CD14-positive monocyte (primary cell): Measurements from ENCODE around the gene TRAFD1. TPM values are rescaled to one million over a fixed set of nuclear protein-coding genes. Genes with fewer than 3 reads are reported as not detected.

Source experiments
- DNase-seq, 3 donors: peaks; one replicate each; pipeline ENCODE4 v3.0.0-alpha.2; 2011 to 2022
- H2AFZ ChIP-seq: 2 replicates; pipeline ENCODE4 v1.6.0; 2012; ENCODE audit warnings: mild to moderate bottlenecking, low read depth, low read length, inconsistent platforms; ENCODE audit not compliant: insufficient read depth, poor library complexity, severe bottlenecking
- H3K27ac ChIP-seq, 2 donors: 1 replicate in 1 of 2; 2 replicates in 1 of 2; pipeline ENCODE4 v1.5.1; 2012 to 2013; ENCODE audit warnings: low read length in 2 of 2, control low read depth in 1 of 2, inconsistent platforms in 1 of 2, low read depth in 1 of 2, mild to moderate bottlenecking in 1 of 2
- H3K27me3 ChIP-seq, 2 donors: one replicate each; pipeline versions ENCODE4 v1.6.0 to v1.6.1; 2011 to 2013; ENCODE audit warnings: low read length in 2 of 2; ENCODE audit not compliant: control insufficient read depth in 2 of 2, insufficient read depth in 2 of 2
- H3K36me3 ChIP-seq, 2 donors: replicated peaks in 1 of 2; 1 replicate in 1 of 2; 2 replicates in 1 of 2; pipeline versions ENCODE4 v1.5.1 to v1.6.1; 2012 to 2013; ENCODE audit warnings: low read length in 2 of 2, control low read depth in 1 of 2, inconsistent platforms in 1 of 2, mild to moderate bottlenecking in 1 of 2; ENCODE audit not compliant: insufficient read depth in 2 of 2, control insufficient read depth in 1 of 2
- H3K4me1 ChIP-seq, 2 donors: 1 replicate in 1 of 2; 2 replicates in 1 of 2; pipeline versions ENCODE4 v1.5.1 to v1.6.1; 2012 to 2013; ENCODE audit warnings: low read length in 2 of 2, control low read depth in 1 of 2, inconsistent platforms in 1 of 2, mild to moderate bottlenecking in 1 of 2, moderate library complexity in 1 of 2; ENCODE audit not compliant: insufficient read depth in 2 of 2, control insufficient read depth in 1 of 2
- H3K4me2 ChIP-seq: replicated peaks from 2 replicates; pipeline ENCODE3; 2012; ENCODE audit warnings: low read length, moderate library complexity, mild to moderate bottlenecking; ENCODE audit not compliant: poor library complexity, severe bottlenecking; ENCODE audit errors: extremely low read depth
- H3K4me3 ChIP-seq, 3 experiments: fragments of 200-600 bp in 1 of 3; sonication (generic) in 1 of 3; replicated peaks in 1 of 3; 1 replicate in 2 of 3; 2 replicates in 1 of 3; pipeline ENCODE4 v1.5.1; 2011 to 2013; ENCODE audit warnings: low read length in 3 of 3, mild to moderate bottlenecking in 3 of 3, control low read depth in 2 of 3, low read depth in 2 of 3, inconsistent platforms in 1 of 3, moderate library complexity in 1 of 3
- H3K79me2 ChIP-seq: 2 replicates; pipeline ENCODE4 v1.6.0; 2012; ENCODE audit warnings: mild to moderate bottlenecking, control low read depth, inconsistent platforms, low read length, moderate library complexity; ENCODE audit not compliant: insufficient read depth
- H3K9ac ChIP-seq: 2 replicates; pipeline ENCODE4 v1.6.0; 2017; ENCODE audit warnings: low read length, mild to moderate bottlenecking; ENCODE audit not compliant: insufficient read depth, poor library complexity, severe bottlenecking
- H3K9me3 ChIP-seq, 2 donors: replicated peaks in 1 of 2; 1 replicate in 1 of 2; 2 replicates in 1 of 2; pipeline versions ENCODE4 v1.5.1 to v1.6.1; 2012 to 2013; ENCODE audit warnings: low read length in 2 of 2, control low read depth in 1 of 2; ENCODE audit not compliant: control insufficient read depth in 1 of 2, insufficient read depth in 1 of 2
- H4K20me1 ChIP-seq: 2 replicates; pipeline ENCODE4 v1.6.0; 2012; ENCODE audit warnings: mild to moderate bottlenecking, low read length, control low read depth, moderate library complexity; ENCODE audit not compliant: insufficient read depth
- H3K27ac Mint-ChIP-seq, 7 donors: one replicate each; pipeline ENCODE4 v1.8.0; 2020; ENCODE audit warnings: mild to moderate bottlenecking in 7 of 7, mixed read lengths in 7 of 7, moderate library complexity in 6 of 7, inconsistent platforms in 2 of 7
- H3K27me3 Mint-ChIP-seq, 3 donors: one replicate each; pipeline ENCODE4 v1.8.0; 2021 to 2022; ENCODE audit warnings: low read depth in 3 of 3, mild to moderate bottlenecking in 3 of 3, mixed read lengths in 3 of 3, moderate library complexity in 3 of 3, inconsistent platforms in 1 of 3
- H3K36me3 Mint-ChIP-seq, 2 donors: one replicate each; pipeline ENCODE4 v1.8.0; 2020; ENCODE audit warnings: mixed read lengths in 2 of 2, inconsistent platforms in 1 of 2, mild to moderate bottlenecking in 1 of 2
- H3K4me1 Mint-ChIP-seq: one replicate; pipeline ENCODE4 v1.8.0; 2020; ENCODE audit warnings: mild to moderate bottlenecking, mixed read lengths
- H3K4me3 Mint-ChIP-seq, 2 donors: one replicate each; pipeline ENCODE4 v1.8.0; 2020; ENCODE audit warnings: mild to moderate bottlenecking in 2 of 2, mixed read lengths in 2 of 2, moderate library complexity in 1 of 2
- H3K9me3 Mint-ChIP-seq, 7 donors: one replicate each; pipeline ENCODE4 v1.8.0; 2020 to 2022; ENCODE audit warnings: mixed read lengths in 7 of 7, mild to moderate bottlenecking in 6 of 7, moderate library complexity in 6 of 7, inconsistent platforms in 2 of 7
- CTCF ChIP-seq: fragments of 200-600 bp; IDR thresholded peaks from one replicate; pipeline ENCODE4 v1.8.0; 2022; ENCODE audit warnings: antibody characterized with exemption, mild to moderate bottlenecking
- WGBS: methylation state at CpG from one replicate; pipeline ENCODE4 v1.1.5; 2013; ENCODE audit warnings: missing lambda C conversion rate; ENCODE audit not compliant: insufficient coverage; 5-methylcytosine and 5-hydroxymethylcytosine counted together
- intact Hi-C, 2 donors: fragments of 100-400 bp; cut with micrococcal nuclease; formaldehyde crosslinking; loops; one replicate each; pipeline versions ENCODE4 v1.15.0 to v1.15.1; 2023
- polyA minus RNA-seq: library from RNA; depleted of rRNA, polyadenylated mRNA; stranded (reverse); fragments of >200 nt; gene quantifications from 2 replicates; pipeline ENCODE4 v1.2.3, GENCODE V29; 2012
- polyA plus RNA-seq, 3 donors: library from polyadenylated mRNA; depleted of rRNA in 1 of 3; unstranded in 2 of 3; stranded (reverse) in 1 of 3; fragments of 300-500 nt in 2 of 3; fragments of >200 nt in 1 of 3; fragmentation: Illumina TruSeq in 2 of 3; gene quantifications; 1 replicate in 2 of 3; 2 replicates in 1 of 3; pipeline ENCODE4 v1.2.3, GENCODE V29; 2012 to 2021
- total RNA-seq, 12 experiments: library from RNA in 1 of 12; stranded (reverse) in 1 of 12; fragments of 120-200 nt in 1 of 12; gene quantifications; one replicate each; pipeline ENCODE4 v1.2.4 and lab custom pipeline; 2013 to 2026; ENCODE audit warnings: mixed read lengths in 6 of 12, inconsistent platforms in 1 of 12

TRAFD1 gene
- total RNA-seq (2013): 102 TPM
- polyA plus RNA-seq (10 to 100 TPM; 35.2 to 83.6 (median 82.3) TPM), polyA minus RNA-seq (39.6 and 64.0 TPM in 2 replicates), total RNA-seq (lab: John Stamatoyannopoulos, UW) (23.7 to 45.6 (median 32.3) reads per million in 11 experiments)

GRCh38 chr12:112125250-112125999, at the start of gene TRAFD1:
TSS of gene TRAFD1 (plus strand) at chr12:112125560. CDS start at chr12:112130523, 4,963 bp downstream.
- peaks cover 47 to 54% of the 10 kb centered on the region in 2 donors for H3K4me1 ChIP-seq
- Mint-ChIP-seq H3K36me3 (peaks cover 0 to 3% of the 10 kb centered on the region in 2 donors), H3K27me3 (peaks cover 0 to 6% (median 0%) of the 10 kb centered on the region in 3 donors), H3K4me3 (peak within 1 kb of the TSS; percentile 86 to 91), H3K4me1 (peaks cover 46% of the 10 kb centered on the region), H3K27ac (peak within 1 kb of the TSS; percentile 80 to 92 (median 89)), H3K9me3 (peaks cover 0 to 3% (median 0%) of the 10 kb centered on the region in 7 donors)
- no peaks in the 10 kb centered on the region for H3K36me3 ChIP-seq
- H2AFZ ChIP-seq: peak within 1 kb of the TSS; percentile 92
- no peaks in the 10 kb centered on the region for H3K27me3 ChIP-seq
- peak within 1 kb of the TSS; percentile 95 for H3K4me2 ChIP-seq
- intact Hi-C loops: loop anchor here in 1 of 2 donors (5.0 to 10.0 kb wide), 2 partner anchors 259 to 287 kb away; partner anchors contain the start of gene HECTD4
- H3K27ac ChIP-seq: peak within 1 kb of the TSS; percentile 70 to 94
- H3K9ac ChIP-seq: peak within 1 kb of the TSS; percentile 98
- peak; percentile 95 to 96 (median 96) for DNase-seq
- under 1% methylated on average over 59 of the region's 63 CpGs for WGBS
- peaks cover 6% of the 10 kb centered on the region for H4K20me1 ChIP-seq
- H3K4me3 ChIP-seq: peak within 1 kb of the TSS; percentile 71 to 99 (median 95)
- no peak for TF ChIP-seq CTCF
- no peaks in the 10 kb centered on the region for H3K9me3 ChIP-seq
- H3K79me2 ChIP-seq: peaks cover 47% of the 10 kb centered on the region

GRCh38 chr12:112087055-112087850, 38.1 kb upstream of the TRAFD1 start:
- WGBS: no CpG with 5 or more reads among the region's 2 CpGs
- Histone ChIP-seq H2AFZ (no peak overlapping the region), H3K36me3 (peaks cover 58 to 88% of the 10 kb centered on the region in 2 donors), H4K20me1 (peaks cover 22% of the 10 kb centered on the region), H3K4me2 (no peak overlapping the region), H3K4me3 (no peak overlapping the region), H3K79me2 (peaks cover 18% of the 10 kb centered on the region), H3K9me3 (no peaks in the 10 kb centered on the region), H3K27me3 (no peaks in the 10 kb centered on the region), H3K4me1 (no peaks in the 10 kb centered on the region), H3K27ac (no peak overlapping the region), H3K9ac (no peak overlapping the region)
- TF ChIP-seq CTCF: no peak
- Mint-ChIP-seq H3K27me3 (peaks cover 0 to under 1% (median 0%) of the 10 kb centered on the region in 3 donors), H3K9me3 (no peaks in the 10 kb centered on the region), H3K4me1 (peaks cover 2% of the 10 kb centered on the region), H3K36me3 (peaks cover 54 to 77% of the 10 kb centered on the region in 2 donors), H3K4me3 (no peak overlapping the region), H3K27ac (peak overlapping the region in 2 of 7 donors; percentile 51 to 64)
- DNase-seq: no peak
- intact Hi-C loops: no loop called here
